ENCODE data around the gene LRRC71.

LRRC71 gene

DNA sequence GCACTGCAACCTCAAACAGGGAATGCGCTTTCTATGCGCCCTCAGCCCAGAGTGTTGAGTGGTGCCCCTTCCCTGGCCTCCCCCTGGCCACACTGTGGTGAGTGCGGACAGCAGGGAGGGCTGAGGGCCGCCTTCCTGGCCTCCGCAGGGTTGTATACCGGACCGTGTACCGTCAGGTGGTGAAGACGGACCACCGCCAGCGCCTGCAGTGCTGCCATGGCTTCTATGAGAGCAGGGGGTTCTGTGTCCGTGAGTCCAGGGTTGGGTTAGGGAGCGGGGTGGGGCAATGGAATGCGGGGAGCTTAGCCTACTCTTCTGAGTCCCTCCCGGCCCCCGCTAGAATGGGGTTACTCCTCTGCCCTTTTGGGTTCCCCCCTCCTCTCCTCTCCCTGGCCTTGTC, 15.3 kb upstream of the LRRC71 start:
- Mint-ChIP-seq H3K27me3 (ENCODE audit: low read depth, poor library complexity) (peaks cover 19% of the 10 kb centered on the region), H3K4me1 (peaks cover 53% of the 10 kb centered on the region), H3K27ac (no peak overlapping the region), H3K36me3 (ENCODE audit: low read depth) (peaks cover 4% of the 10 kb centered on the region), H3K9me3 (no peaks in the 10 kb centered on the region), H3K4me3 (no peak overlapping the region)
- TF ChIP-seq, protein P1, sequence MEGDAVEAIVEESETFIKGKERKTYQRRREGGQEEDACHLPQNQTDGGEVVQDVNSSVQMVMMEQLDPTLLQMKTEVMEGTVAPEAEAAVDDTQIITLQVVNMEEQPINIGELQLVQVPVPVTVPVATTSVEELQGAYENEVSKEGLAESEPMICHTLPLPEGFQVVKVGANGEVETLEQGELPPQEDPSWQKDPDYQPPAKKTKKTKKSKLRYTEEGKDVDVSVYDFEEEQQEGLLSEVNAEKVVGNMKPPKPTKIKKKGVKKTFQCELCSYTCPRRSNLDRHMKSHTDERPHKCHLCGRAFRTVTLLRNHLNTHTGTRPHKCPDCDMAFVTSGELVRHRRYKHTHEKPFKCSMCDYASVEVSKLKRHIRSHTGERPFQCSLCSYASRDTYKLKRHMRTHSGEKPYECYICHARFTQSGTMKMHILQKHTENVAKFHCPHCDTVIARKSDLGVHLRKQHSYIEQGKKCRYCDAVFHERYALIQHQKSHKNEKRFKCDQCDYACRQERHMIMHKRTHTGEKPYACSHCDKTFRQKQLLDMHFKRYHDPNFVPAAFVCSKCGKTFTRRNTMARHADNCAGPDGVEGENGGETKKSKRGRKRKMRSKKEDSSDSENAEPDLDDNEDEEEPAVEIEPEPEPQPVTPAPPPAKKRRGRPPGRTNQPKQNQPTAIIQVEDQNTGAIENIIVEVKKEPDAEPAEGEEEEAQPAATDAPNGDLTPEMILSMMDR (IDR thresholded peaks at IDR 0.05), result no peak
- DNase-seq, result no peak

DNA sequence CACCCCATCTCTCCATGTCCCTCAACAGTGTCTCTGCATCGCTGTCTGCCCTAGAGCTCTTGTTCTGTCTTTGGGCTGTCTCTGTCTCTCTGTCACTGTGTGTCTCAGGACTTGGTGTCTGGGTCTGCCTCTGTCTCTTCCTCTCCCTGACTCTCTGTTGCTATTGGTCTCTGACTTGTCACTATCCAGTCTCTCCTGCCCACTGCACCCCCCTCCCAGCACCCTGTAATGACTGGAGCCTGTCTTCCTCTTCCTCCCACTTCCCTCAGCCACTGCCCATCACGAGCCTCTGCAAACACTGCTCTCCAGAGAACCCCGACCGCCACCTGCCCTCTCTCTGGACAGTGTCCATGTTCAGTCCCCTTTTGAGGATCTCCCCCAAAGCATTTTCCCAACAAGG, 14.8 kb upstream of the LRRC71 start:
- H3K36me3 Mint-ChIP-seq (ENCODE audit: low read depth), result peaks cover 4% of the 10 kb centered on the region
- no peak overlapping the region for H3K27ac Mint-ChIP-seq
- H3K27me3 Mint-ChIP-seq (ENCODE audit: low read depth, poor library complexity), result peaks cover 19% of the 10 kb centered on the region
- no peak overlapping the region for H3K4me3 Mint-ChIP-seq
- DNase-seq, result no peak
- H3K4me1 Mint-ChIP-seq, result peaks cover 48% of the 10 kb centered on the region
- H3K9me3 Mint-ChIP-seq, result no peaks in the 10 kb centered on the region
- TF ChIP-seq, protein P1 (IDR thresholded peaks at IDR 0.05), result no peak

DNA sequence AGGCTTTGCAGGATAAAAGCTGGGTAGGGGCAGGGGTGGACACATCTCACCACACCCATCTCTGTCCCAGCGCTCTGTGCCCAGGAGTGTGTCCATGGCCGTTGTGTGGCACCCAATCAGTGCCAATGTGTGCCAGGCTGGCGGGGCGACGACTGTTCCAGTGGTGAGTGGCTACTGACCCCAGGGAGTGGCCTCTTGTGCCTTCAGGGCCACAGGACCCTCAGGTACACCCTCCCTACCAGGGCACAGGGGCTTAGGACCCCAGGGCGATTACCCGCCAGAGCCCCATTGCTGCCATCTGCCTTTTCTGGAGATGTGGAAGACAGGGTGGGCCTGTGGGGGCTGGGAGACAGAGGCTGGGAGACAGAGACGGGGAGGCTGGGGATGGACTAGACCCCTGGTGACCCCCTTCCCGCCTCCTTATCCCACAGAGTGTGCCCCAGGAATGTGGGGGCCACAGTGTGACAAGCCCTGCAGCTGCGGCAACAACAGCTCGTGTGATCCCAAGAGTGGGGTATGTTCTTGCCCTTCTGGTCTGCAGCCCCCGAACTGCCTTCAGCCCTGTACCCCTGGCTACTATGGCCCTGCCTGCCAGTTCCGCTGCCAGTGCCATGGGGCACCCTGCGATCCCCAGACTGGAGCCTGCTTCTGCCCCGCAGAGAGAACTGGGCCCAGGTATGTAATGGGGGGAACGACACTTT, 14.1 kb upstream of the LRRC71 start:
- Mint-ChIP-seq H3K9me3 (no peaks in the 10 kb centered on the region), H3K4me1 (peaks cover 43% of the 10 kb centered on the region), H3K27me3 (ENCODE audit: low read depth, poor library complexity) (peaks cover 24% of the 10 kb centered on the region), H3K36me3 (ENCODE audit: low read depth) (peaks cover 4% of the 10 kb centered on the region), H3K27ac (no peak overlapping the region), H3K4me3 (no peak overlapping the region)
- no peak for DNase-seq
- TF ChIP-seq, protein P1 (IDR thresholded peaks at IDR 0.05), result no peak

DNA sequence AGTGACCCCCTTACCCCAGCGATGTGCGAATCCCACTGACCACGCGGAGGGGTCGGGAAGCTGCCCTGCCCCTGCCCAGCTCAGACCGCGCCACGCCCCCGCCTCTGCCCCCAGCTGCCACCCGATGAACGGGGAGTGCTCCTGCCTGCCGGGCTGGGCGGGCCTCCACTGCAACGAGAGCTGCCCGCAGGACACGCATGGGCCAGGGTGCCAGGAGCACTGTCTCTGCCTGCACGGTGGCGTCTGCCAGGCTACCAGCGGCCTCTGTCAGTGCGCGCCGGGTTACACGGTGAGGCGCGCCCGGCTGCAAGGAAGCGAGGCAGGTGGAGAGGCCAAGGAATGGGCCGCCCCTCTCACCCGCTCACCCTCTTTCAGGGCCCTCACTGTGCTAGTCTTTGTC, 11.9 kb upstream of the LRRC71 start:
- H3K4me1 Mint-ChIP-seq, result peaks cover 34% of the 10 kb centered on the region

DNA sequence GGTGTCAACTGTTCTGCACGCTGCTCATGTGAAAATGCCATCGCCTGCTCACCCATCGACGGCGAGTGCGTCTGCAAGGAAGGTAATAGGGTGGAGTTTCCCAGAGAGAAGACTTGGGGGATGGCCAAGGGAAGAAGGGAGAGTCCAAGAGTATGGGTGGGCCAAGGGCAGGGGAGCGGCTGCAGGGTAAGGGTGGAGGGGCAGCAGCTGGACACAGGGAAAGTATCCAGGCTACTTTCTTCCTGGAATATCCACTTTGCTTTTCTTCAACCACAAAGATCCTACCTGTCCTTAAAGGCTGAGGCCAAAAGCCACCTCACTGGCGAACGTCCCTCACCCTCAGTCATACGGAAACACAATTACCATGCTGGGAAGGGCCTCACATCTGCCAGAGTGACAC, 11.5 kb upstream of the LRRC71 start:
- H3K4me3 Mint-ChIP-seq, result no peak overlapping the region
- TF ChIP-seq, protein P1 (IDR thresholded peaks at IDR 0.05), result no peak
- no peak for DNase-seq
- H3K27me3 Mint-ChIP-seq (ENCODE audit: low read depth, poor library complexity), result peaks cover 19% of the 10 kb centered on the region
- peaks cover 4% of the 10 kb centered on the region for H3K36me3 Mint-ChIP-seq (ENCODE audit: low read depth)
- peaks cover 34% of the 10 kb centered on the region for H3K4me1 Mint-ChIP-seq
- no peaks in the 10 kb centered on the region for H3K9me3 Mint-ChIP-seq
- H3K27ac Mint-ChIP-seq, result no peak overlapping the region

More for the DNA sequence above, 11.9 kb upstream of the LRRC71 start:
- Mint-ChIP-seq H3K36me3 (ENCODE audit: low read depth) (peaks cover 4% of the 10 kb centered on the region), H3K27ac (no peak overlapping the region), H3K9me3 (no peaks in the 10 kb centered on the region), H3K27me3 (ENCODE audit: low read depth, poor library complexity) (peaks cover 21% of the 10 kb centered on the region), H3K4me3 (no peak overlapping the region)
- no peak for DNase-seq
- TF ChIP-seq, protein P1 (IDR thresholded peaks at IDR 0.05), result no peak

DNA sequence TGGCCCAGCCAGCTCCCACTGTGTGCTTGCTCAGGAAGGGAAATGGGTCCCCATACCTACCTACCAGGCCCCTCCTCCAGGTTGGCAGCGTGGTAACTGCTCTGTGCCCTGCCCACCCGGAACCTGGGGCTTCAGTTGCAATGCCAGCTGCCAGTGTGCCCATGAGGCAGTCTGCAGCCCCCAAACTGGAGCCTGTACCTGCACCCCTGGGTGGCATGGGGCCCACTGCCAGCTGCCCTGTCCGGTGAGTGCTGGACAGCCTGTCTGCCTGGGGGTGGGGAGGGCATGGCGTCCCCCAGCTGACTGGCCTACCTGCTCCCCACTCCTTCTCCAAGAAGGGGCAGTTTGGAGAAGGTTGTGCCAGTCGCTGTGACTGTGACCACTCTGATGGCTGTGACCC, 10.8 kb upstream of the LRRC71 start:
- Mint-ChIP-seq H3K4me1 (peaks cover 39% of the 10 kb centered on the region), H3K4me3 (no peak overlapping the region), H3K27ac (no peak overlapping the region), H3K9me3 (no peaks in the 10 kb centered on the region), H3K27me3 (ENCODE audit: low read depth, poor library complexity) (peaks cover 16% of the 10 kb centered on the region), H3K36me3 (ENCODE audit: low read depth) (peaks cover 4% of the 10 kb centered on the region)
- DNase-seq, result no peak
- TF ChIP-seq, protein P1 (IDR thresholded peaks at IDR 0.05), result no peak
